Osteocyte (in vitro differentiated cells): ENCODE data around the gene LYPD8. TPM values are rescaled to one million over a fixed set of nuclear protein-coding genes. Genes with fewer than 3 reads are reported as not detected.

Experiments used
- DNase-seq: peaks from one replicate; pipeline ENCODE4 v3.0.0; 2021; ENCODE audit warnings: mixed read lengths; ENCODE audit not compliant: unreplicated experiment; ENCODE audit errors: extremely low spot score
- H3K27ac Mint-ChIP-seq: one replicate; pipeline ENCODE4 v1.8.0; 2021; ENCODE audit warnings: mild to moderate bottlenecking, mixed read lengths; ENCODE audit not compliant: unreplicated experiment
- H3K27me3 Mint-ChIP-seq: one replicate; pipeline ENCODE4 v1.8.0; 2021; ENCODE audit warnings: mixed read lengths; ENCODE audit not compliant: unreplicated experiment
- H3K36me3 Mint-ChIP-seq: one replicate; pipeline ENCODE4 v1.8.0; 2021; ENCODE audit warnings: mixed read lengths; ENCODE audit not compliant: unreplicated experiment
- H3K4me1 Mint-ChIP-seq: one replicate; pipeline ENCODE4 v1.8.0; 2021; ENCODE audit warnings: mixed read lengths; ENCODE audit not compliant: unreplicated experiment
- H3K4me3 Mint-ChIP-seq: one replicate; pipeline ENCODE4 v1.8.0; 2021; ENCODE audit warnings: mild to moderate bottlenecking, moderate library complexity, mixed read lengths; ENCODE audit not compliant: unreplicated experiment
- H3K9me3 Mint-ChIP-seq: one replicate; pipeline ENCODE4 v1.8.0; 2021; ENCODE audit warnings: mixed read lengths; ENCODE audit not compliant: unreplicated experiment
- total RNA-seq: library from RNA; stranded (reverse); gene quantifications from 2 replicates; pipeline ENCODE4 v1.2.1, GENCODE V29; 2021
- TF ChIP-seq, protein P1 (sequence below): fragments of 200-600 bp; sonication (generic); IDR thresholded peaks from 2 replicates; pipeline ENCODE4 v1.5.0; 2021; ENCODE audit warnings: antibody characterized with exemption, mild to moderate bottlenecking, moderate library complexity

LYPD8 gene
- total RNA-seq, 1 donor from 2014 or later, result not detected

DNA sequence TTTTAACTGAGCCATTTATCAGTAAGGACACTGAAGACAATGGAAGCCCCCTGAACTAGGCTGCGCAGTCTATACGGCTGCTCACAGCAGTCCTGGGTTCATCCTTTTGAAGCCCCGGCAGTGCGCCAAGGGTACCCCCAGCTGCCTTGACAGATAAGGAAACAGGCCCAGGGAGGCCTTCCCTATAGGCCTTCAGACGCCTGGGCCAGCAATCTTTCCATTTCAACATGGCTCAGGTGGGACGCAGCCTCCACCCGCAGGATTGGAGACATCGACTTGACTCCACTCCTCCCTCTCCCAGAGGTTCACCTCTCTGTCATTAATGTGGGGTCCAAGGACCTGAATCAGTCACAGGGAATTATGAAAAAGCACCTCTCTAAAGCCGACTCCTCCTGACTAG lies 2.8 kb upstream of the LYPD8 start:
- TF ChIP-seq, protein P1, sequence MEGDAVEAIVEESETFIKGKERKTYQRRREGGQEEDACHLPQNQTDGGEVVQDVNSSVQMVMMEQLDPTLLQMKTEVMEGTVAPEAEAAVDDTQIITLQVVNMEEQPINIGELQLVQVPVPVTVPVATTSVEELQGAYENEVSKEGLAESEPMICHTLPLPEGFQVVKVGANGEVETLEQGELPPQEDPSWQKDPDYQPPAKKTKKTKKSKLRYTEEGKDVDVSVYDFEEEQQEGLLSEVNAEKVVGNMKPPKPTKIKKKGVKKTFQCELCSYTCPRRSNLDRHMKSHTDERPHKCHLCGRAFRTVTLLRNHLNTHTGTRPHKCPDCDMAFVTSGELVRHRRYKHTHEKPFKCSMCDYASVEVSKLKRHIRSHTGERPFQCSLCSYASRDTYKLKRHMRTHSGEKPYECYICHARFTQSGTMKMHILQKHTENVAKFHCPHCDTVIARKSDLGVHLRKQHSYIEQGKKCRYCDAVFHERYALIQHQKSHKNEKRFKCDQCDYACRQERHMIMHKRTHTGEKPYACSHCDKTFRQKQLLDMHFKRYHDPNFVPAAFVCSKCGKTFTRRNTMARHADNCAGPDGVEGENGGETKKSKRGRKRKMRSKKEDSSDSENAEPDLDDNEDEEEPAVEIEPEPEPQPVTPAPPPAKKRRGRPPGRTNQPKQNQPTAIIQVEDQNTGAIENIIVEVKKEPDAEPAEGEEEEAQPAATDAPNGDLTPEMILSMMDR, result no peak
- H3K4me1 Mint-ChIP-seq, result no peaks in the 10 kb centered on the region
- no peaks in the 10 kb centered on the region for H3K36me3 Mint-ChIP-seq
- no peak overlapping the region for H3K4me3 Mint-ChIP-seq
- DNase-seq, result peak; percentile 64
- no peak overlapping the region for H3K27ac Mint-ChIP-seq
- peaks cover 34% of the 10 kb centered on the region for H3K9me3 Mint-ChIP-seq
- no peaks in the 10 kb centered on the region for H3K27me3 Mint-ChIP-seq

DNA sequence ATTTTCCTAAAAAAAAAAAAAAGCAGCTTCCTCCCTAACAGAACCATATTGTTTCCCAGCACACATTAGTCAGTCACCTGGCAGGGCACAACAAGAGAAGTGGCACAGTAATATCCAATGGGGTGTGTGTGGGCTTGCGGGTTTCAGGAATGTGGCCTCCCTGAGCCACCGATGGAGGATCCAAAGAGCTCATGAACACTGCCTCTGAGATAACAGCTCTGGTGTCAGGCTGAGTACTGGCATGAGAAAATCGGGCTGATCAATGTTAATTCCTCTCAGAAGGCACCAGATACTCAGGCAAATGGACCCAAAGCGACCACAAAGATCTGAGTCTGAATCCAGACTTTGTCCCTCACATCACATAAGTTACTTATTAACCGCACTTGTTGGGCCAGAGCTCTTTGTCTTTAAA lies 2.2 kb upstream of the LYPD8 start:
- Mint-ChIP-seq H3K27me3 (no peaks in the 10 kb centered on the region), H3K27ac (no peak overlapping the region), H3K4me3 (no peak overlapping the region), H3K36me3 (no peaks in the 10 kb centered on the region), H3K9me3 (peaks cover 29% of the 10 kb centered on the region), H3K4me1 (no peaks in the 10 kb centered on the region)
- DNase-seq, result peak; percentile 42
- TF ChIP-seq, protein P1, result no peak

DNA sequence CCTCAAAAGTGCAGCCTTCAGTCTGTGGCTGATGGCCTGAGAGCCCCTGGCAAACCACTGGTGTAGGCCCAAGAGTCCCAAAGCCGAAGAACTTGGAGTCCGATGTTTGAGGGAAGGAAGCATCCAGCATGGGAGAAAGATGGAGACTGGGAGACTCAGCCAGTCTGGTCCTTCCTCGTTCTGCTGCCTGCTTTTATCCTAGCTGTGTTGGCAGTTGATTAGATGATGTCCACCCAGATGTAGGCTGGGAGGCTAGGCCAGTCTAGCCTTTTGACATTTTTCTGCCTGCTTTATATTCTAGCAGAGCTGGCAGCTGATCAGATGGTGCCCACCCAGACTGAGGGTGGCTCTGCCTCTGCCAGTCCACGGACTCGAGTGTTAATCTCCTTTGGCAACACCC lies 1.1 kb upstream of the LYPD8 start:
- TF ChIP-seq, protein P1, result no peak
- no peak for DNase-seq
- Mint-ChIP-seq H3K27ac (no peak overlapping the region), H3K4me1 (no peaks in the 10 kb centered on the region), H3K4me3 (no peak overlapping the region), H3K27me3 (no peaks in the 10 kb centered on the region), H3K36me3 (no peaks in the 10 kb centered on the region), H3K9me3 (peaks cover 27% of the 10 kb centered on the region)

DNA sequence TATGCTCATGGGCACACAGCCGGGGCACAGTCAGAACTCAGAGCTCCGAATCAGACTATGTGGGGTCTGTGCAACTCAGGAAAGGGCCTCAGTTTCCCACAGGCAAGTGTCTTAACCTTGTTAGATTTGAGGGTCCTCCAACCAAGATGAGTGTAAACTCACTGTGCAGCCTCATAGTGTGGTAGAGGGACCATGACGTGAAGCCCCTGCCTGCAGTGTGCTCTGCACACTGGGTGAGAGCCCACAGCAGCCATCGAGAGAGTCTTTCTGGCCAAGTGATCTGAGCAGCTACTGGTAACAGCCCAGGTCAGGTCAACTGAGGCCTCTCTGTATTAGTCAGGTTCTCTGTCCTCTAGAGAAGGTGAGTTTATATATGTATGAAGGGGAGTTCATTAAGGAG lies 592 bp upstream of the LYPD8 start:
- H3K27ac Mint-ChIP-seq, result no peak overlapping the region
- H3K4me3 Mint-ChIP-seq, result no peak overlapping the region
- TF ChIP-seq, protein P1, result no peak
- H3K27me3 Mint-ChIP-seq, result no peaks in the 10 kb centered on the region
- H3K9me3 Mint-ChIP-seq, result peaks cover 27% of the 10 kb centered on the region
- no peaks in the 10 kb centered on the region for H3K36me3 Mint-ChIP-seq
- no peaks in the 10 kb centered on the region for H3K4me1 Mint-ChIP-seq
- no peak for DNase-seq

DNA sequence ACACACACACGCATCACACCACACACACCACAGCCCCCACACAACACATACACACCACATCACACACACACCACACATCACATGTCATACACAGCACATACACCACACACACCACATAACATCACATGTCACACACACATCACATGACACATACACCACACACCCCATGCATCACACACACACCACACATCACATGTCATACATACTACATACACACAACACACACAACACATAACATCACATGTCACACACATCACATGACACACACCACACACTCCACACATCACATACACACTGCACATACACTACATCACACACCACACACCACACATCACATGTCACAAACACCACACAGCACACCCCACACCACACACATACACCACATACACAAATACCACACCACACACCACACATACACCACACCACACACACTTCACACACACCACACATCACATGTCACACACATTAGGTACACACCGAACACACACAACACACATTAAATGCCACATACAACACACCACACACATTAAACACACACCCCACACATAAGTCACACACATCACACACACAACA lies 1.8 kb downstream of the LYPD8 start:
- Mint-ChIP-seq H3K9me3 (peaks cover 18% of the 10 kb centered on the region), H3K4me1 (no peaks in the 10 kb centered on the region), H3K36me3 (no peaks in the 10 kb centered on the region), H3K27ac (no peak overlapping the region), H3K4me3 (no peak overlapping the region), H3K27me3 (no peaks in the 10 kb centered on the region)
- DNase-seq, result no peak
- TF ChIP-seq, protein P1, result no peak
